Endodermal cell (in vitro differentiated cells): ENCODE data around the gene FAM174C. TPM values are rescaled to one million over a fixed set of nuclear protein-coding genes. Genes with fewer than 3 reads are reported as not detected.

Experiments used
- DNase-seq: peaks from one replicate; pipeline ENCODE4 v3.0.0-alpha.2; 2017
- H3K27ac ChIP-seq: 2 replicates; pipeline ENCODE4 v1.5.1; 2013; ENCODE audit warnings: mild to moderate bottlenecking, low read depth, low read length, moderate library complexity
- H3K27me3 ChIP-seq: 2 replicates; pipeline ENCODE4 v1.6.1; 2013; ENCODE audit warnings: mild to moderate bottlenecking, low read length, moderate library complexity; ENCODE audit not compliant: insufficient read depth, control insufficient read depth, poor library complexity, severe bottlenecking
- H3K36me3 ChIP-seq: 2 replicates; pipeline ENCODE4 v1.7.0; 2013; ENCODE audit warnings: mild to moderate bottlenecking, low read length, moderate library complexity; ENCODE audit not compliant: control insufficient read depth, insufficient read depth
- H3K4me1 ChIP-seq: one replicate; pipeline ENCODE4 v1.7.0; 2013; ENCODE audit warnings: low read length; ENCODE audit not compliant: control insufficient read depth, insufficient read depth
- H3K4me3 ChIP-seq: 2 replicates; pipeline ENCODE4 v1.5.1; 2013; ENCODE audit warnings: mild to moderate bottlenecking, low read length, moderate library complexity
- H3K9ac ChIP-seq: 2 replicates; pipeline ENCODE4 v1.6.1; 2013; ENCODE audit warnings: mild to moderate bottlenecking, low read length, moderate library complexity; ENCODE audit not compliant: poor library complexity, severe bottlenecking; ENCODE audit errors: extremely low read depth
- H3K9me3 ChIP-seq: 2 replicates; pipeline ENCODE4 v1.6.1; 2013; ENCODE audit warnings: mild to moderate bottlenecking, low read length, moderate library complexity; ENCODE audit not compliant: control insufficient read depth
- H3K27ac Mint-ChIP-seq: 2 replicates; pipeline ENCODE4 v1.8.0; 2020; ENCODE audit warnings: mixed read lengths
- H3K27me3 Mint-ChIP-seq: 2 replicates; pipeline ENCODE4 v1.8.0; 2021; ENCODE audit warnings: mild to moderate bottlenecking, mixed read lengths; ENCODE audit not compliant: insufficient read depth
- H3K36me3 Mint-ChIP-seq: 2 replicates; pipeline ENCODE4 v1.8.0; 2020; ENCODE audit warnings: low read depth, mixed read lengths
- H3K4me1 Mint-ChIP-seq: 2 replicates; pipeline ENCODE4 v1.8.0; 2020; ENCODE audit warnings: mixed read lengths
- H3K4me3 Mint-ChIP-seq: 2 replicates; pipeline ENCODE4 v1.8.0; 2020; ENCODE audit warnings: mild to moderate bottlenecking, moderate library complexity, mixed read lengths
- H3K9me3 Mint-ChIP-seq: 2 replicates; pipeline ENCODE4 v1.8.0; 2020; ENCODE audit warnings: mild to moderate bottlenecking, mixed read lengths
- CTCF ChIP-seq: fragments of 200-600 bp; sonication (generic); conservative IDR thresholded peaks from 2 replicates; pipeline ENCODE4 v1.5.0; 2021; ENCODE audit warnings: antibody characterized with exemption, mild to moderate bottlenecking
- WGBS, 2 experiments: methylation state at CpG; one replicate each; pipeline versions ENCODE4 v1.1.5 to v1.1.7; 2013; ENCODE audit warnings: missing lambda C conversion rate in 2 of 2, mixed read lengths in 1 of 2; ENCODE audit not compliant: insufficient coverage in 1 of 2, insufficient read length in 1 of 2; 5-methylcytosine and 5-hydroxymethylcytosine counted together
- total RNA-seq, 2 donors: library from RNA; stranded (reverse); fragmentation: NEBNext Ultra II Directional in 1 of 2; extraction: Animal tissue kit (Norgen Biotek cat#: 25700) in 1 of 2; gene quantifications; 2 replicates in 1 of 2; 3 replicates in 1 of 2; pipeline ENCODE4 v1.2.1, GENCODE V29; 2021

Gene FAM174C
- total RNA-seq, 2 donors from 2014 or later: 45.1 to 46.0 TPM

- Mint-ChIP-seq H3K4me3 (peak overlapping the region; percentile 70), H3K27me3 (peaks cover under 1% of the 10 kb centered on the region), H3K27ac (peak overlapping the region; percentile 94), H3K36me3 (peaks cover 15% of the 10 kb centered on the region), H3K4me1 (peaks cover 43% of the 10 kb centered on the region), H3K9me3 (no peaks in the 10 kb centered on the region)
- Histone ChIP-seq H3K9me3 (no peaks in the 10 kb centered on the region), H3K4me3 (peak overlapping the region; percentile 84), H3K4me1 (peaks cover 24% of the 10 kb centered on the region), H3K27me3 (no peaks in the 10 kb centered on the region), H3K36me3 (peaks cover 15% of the 10 kb centered on the region), H3K9ac (peak overlapping the region; percentile 85), H3K27ac (peak overlapping the region; percentile 35)
- peak; percentile 77 for DNase-seq
- TF ChIP-seq CTCF: no peak
- WGBS, 2 experiments: 52 to 67% methylated on average over 15 to 27 of the region's 28 CpGs
Measured at GRCh38 chr19:1261798-1262622, 13.3 kb upstream of the FAM174C start.

- Mint-ChIP-seq H3K27me3 (peaks cover 7% of the 10 kb centered on the region), H3K9me3 (no peaks in the 10 kb centered on the region), H3K4me3 (peak overlapping the region; percentile 70), H3K36me3 (peaks cover 11% of the 10 kb centered on the region), H3K4me1 (peaks cover 42% of the 10 kb centered on the region), H3K27ac (no peak overlapping the region)
- WGBS, 2 experiments: 30 to 60% methylated on average over 5 to 21 of the region's 21 CpGs
- Histone ChIP-seq H3K9me3 (no peaks in the 10 kb centered on the region), H3K27ac (peak overlapping the region; percentile 35), H3K4me3 (peak overlapping the region; percentile 84), H3K27me3 (peaks cover 6% of the 10 kb centered on the region), H3K9ac (no peak overlapping the region), H3K4me1 (peaks cover 28% of the 10 kb centered on the region), H3K36me3 (peaks cover 11% of the 10 kb centered on the region)
- no peak for TF ChIP-seq CTCF
- DNase-seq: peak; percentile 83
Measured at GRCh38 chr19:1262623-1263123, 12.7 kb upstream of the FAM174C start.

- no peak overlapping the region for H3K9ac ChIP-seq
- H3K4me1 ChIP-seq: peaks cover 28% of the 10 kb centered on the region
- Mint-ChIP-seq H3K36me3 (peaks cover 7% of the 10 kb centered on the region), H3K4me1 (peaks cover 38% of the 10 kb centered on the region), H3K9me3 (no peaks in the 10 kb centered on the region), H3K4me3 (peak overlapping the region; percentile 70), H3K27me3 (peaks cover 12% of the 10 kb centered on the region), H3K27ac (no peak overlapping the region)
- no peak overlapping the region for H3K4me3 ChIP-seq
- 99 to 100% methylated on average over 1 to 5 of the region's 5 CpGs for WGBS, 2 experiments
- no peak for TF ChIP-seq CTCF
- no peaks in the 10 kb centered on the region for H3K9me3 ChIP-seq
- peaks cover 7% of the 10 kb centered on the region for H3K36me3 ChIP-seq
- H3K27ac ChIP-seq: no peak overlapping the region
- DNase-seq: no peak
- peaks cover 9% of the 10 kb centered on the region for H3K27me3 ChIP-seq
Measured at GRCh38 chr19:1263188-1263587, 12.1 kb upstream of the FAM174C start.
